ENCODE results near the gene TEX13D. TPM values are rescaled to one million over a fixed set of nuclear protein-coding genes. Genes with fewer than 3 reads are reported as not detected.

TEX13D gene
- total RNA-seq, 4 donors from 2014 or later, result not detected

GRCh38 chrX:124346877-124347241, 14.4 kb downstream of the TEX13D start:
- Histone ChIP-seq H3K4me3 (no peak overlapping the region), H3K27me3 (no peaks in the 10 kb centered on the region), H3K4me1 (no peaks in the 10 kb centered on the region), H3K27ac (no peak overlapping the region), H3K9me3 (no peaks in the 10 kb centered on the region), H3K36me3 (no peaks in the 10 kb centered on the region)
- DNase-seq (no peak), ATAC-seq (no peak)
- TF ChIP-seq CTCF (IDR thresholded peaks at IDR 0.05 in 4 of 5, conservative IDR thresholded peaks at IDR 0.05 in 1 of 5) (no peak), POLR2A (IDR thresholded peaks at IDR 0.05) (no peak)
- in situ Hi-C loops (cut with MboI; ENCODE audit: low sequenced_read_pairs in 4 of 4), result no loop called here
- intact Hi-C loops (cut with DNase I; ENCODE audit: low total_unique reads), result no loop called here

GRCh38 chrX:124347242-124347641, 14.8 kb downstream of the TEX13D start:
- ATAC-seq, result no peak
- no peaks in the 10 kb centered on the region for H3K27me3 ChIP-seq
- no peaks in the 10 kb centered on the region for H3K9me3 ChIP-seq
- H3K36me3 ChIP-seq, result no peaks in the 10 kb centered on the region
- no peak overlapping the region for H3K27ac ChIP-seq
- in situ Hi-C loops (cut with MboI; ENCODE audit: low sequenced_read_pairs in 4 of 4) (no loop called here), intact Hi-C loops (cut with DNase I; ENCODE audit: low total_unique reads) (no loop called here)
- TF ChIP-seq CTCF (IDR thresholded peaks at IDR 0.05 in 4 of 5, conservative IDR thresholded peaks at IDR 0.05 in 1 of 5), result no peak
- TF ChIP-seq POLR2A (IDR thresholded peaks at IDR 0.05), result no peak
- no peak for DNase-seq
- no peak overlapping the region for H3K4me3 ChIP-seq
- H3K4me1 ChIP-seq, result no peaks in the 10 kb centered on the region

- in situ Hi-C loops (cut with MboI; ENCODE audit: low sequenced_read_pairs in 4 of 4) (no loop called here), intact Hi-C loops (cut with DNase I; ENCODE audit: low total_unique reads) (no loop called here)
- ATAC-seq (no peak), DNase-seq (no peak)
- TF ChIP-seq POLR2A (IDR thresholded peaks at IDR 0.05) (no peak), CTCF (IDR thresholded peaks at IDR 0.05 in 4 of 5, conservative IDR thresholded peaks at IDR 0.05 in 1 of 5) (no peak)
- Histone ChIP-seq H3K9me3 (no peaks in the 10 kb centered on the region), H3K27me3 (no peaks in the 10 kb centered on the region), H3K27ac (no peak overlapping the region), H3K36me3 (no peaks in the 10 kb centered on the region), H3K4me3 (no peak overlapping the region), H3K4me1 (no peaks in the 10 kb centered on the region)
Observed at GRCh38 chrX:124348182-124348581, 15.7 kb downstream of the TEX13D start.

- H3K27ac ChIP-seq, result no peak overlapping the region
- H3K36me3 ChIP-seq, result no peaks in the 10 kb centered on the region
- in situ Hi-C loops (cut with MboI; ENCODE audit: low sequenced_read_pairs in 4 of 4) (no loop called here), intact Hi-C loops (cut with DNase I; ENCODE audit: low total_unique reads) (no loop called here)
- no peaks in the 10 kb centered on the region for H3K9me3 ChIP-seq
- TF ChIP-seq CTCF (IDR thresholded peaks at IDR 0.05 in 4 of 5, conservative IDR thresholded peaks at IDR 0.05 in 1 of 5), result no peak
- no peak for TF ChIP-seq POLR2A (IDR thresholded peaks at IDR 0.05)
- ATAC-seq (no peak), DNase-seq (no peak)
- H3K4me3 ChIP-seq, result no peak overlapping the region
- no peaks in the 10 kb centered on the region for H3K4me1 ChIP-seq
- no peaks in the 10 kb centered on the region for H3K27me3 ChIP-seq
Observed at GRCh38 chrX:124348885-124349453, 16.5 kb downstream of the TEX13D start.

- DNase-seq (no peak), ATAC-seq (no peak)
- in situ Hi-C loops (cut with MboI; ENCODE audit: low sequenced_read_pairs in 4 of 4) (no loop called here), intact Hi-C loops (cut with DNase I; ENCODE audit: low total_unique reads) (no loop called here)
- no peaks in the 10 kb centered on the region for H3K9me3 ChIP-seq
- H3K27ac ChIP-seq, result no peak overlapping the region
- H3K4me1 ChIP-seq, result no peaks in the 10 kb centered on the region
- no peaks in the 10 kb centered on the region for H3K36me3 ChIP-seq
- TF ChIP-seq CTCF (IDR thresholded peaks at IDR 0.05 in 4 of 5, conservative IDR thresholded peaks at IDR 0.05 in 1 of 5) (no peak), POLR2A (IDR thresholded peaks at IDR 0.05) (no peak)
- no peaks in the 10 kb centered on the region for H3K27me3 ChIP-seq
- no peak overlapping the region for H3K4me3 ChIP-seq
Observed at GRCh38 chrX:124354648-124355047, 22.2 kb downstream of the TEX13D start.
